ENCODE measurements around the gene IDH1.

- TF ChIP-seq CTCF (IDR thresholded peaks at IDR 0.05) (no peak), POLR2A (IDR thresholded peaks at IDR 0.05) (no peak)
These were observed 50.7 kb downstream of the IDH1 start for GRCh38 chr2:208204166-208204565.

All from body of pancreas (tissue), 4 donors.